ENCODE results near the gene INKA1. TPM values are rescaled to one million over a fixed set of nuclear protein-coding genes. Genes with fewer than 3 reads are reported as not detected.
"Not testable (repeated sequence)": the region's sequence is repeated elsewhere in the genome, so short reads cannot be mapped to it uniquely, and the experiment has no call there.

Gene INKA1
- total and polyA plus RNA-seq, 5 experiments from 2014 or later: 0.33 to 4.4 (median 1.8) TPM

GRCh38 chr3:49776101-49776500, 27.0 kb upstream of the INKA1 start:
- Mint-ChIP-seq H3K36me3 (peaks cover 0 to 56% (median 5%) of the 10 kb centered on the region in 3 donors), H3K4me1 (peaks cover 13 to 52% (median 43%) of the 10 kb centered on the region in 4 donors)
- not testable (repeated sequence) for ATAC-seq, H3K9me3 Mint-ChIP-seq, H3K27ac Mint-ChIP-seq, H3K4me3 Mint-ChIP-seq, DNase-seq, H3K27me3 Mint-ChIP-seq
- POLR2A ChIA-PET: interaction anchor here (1.1 kb wide), 1 partner anchor 10 kb away, joined by 3 read pairs; the partner anchor contains the start of gene IP6K1

GRCh38 chr3:49779358-49780079, 23.5 kb upstream of the INKA1 start:
- peaks cover 18 to 70% (median 49%) of the 10 kb centered on the region in 4 donors for H3K4me1 Mint-ChIP-seq
- H3K4me3 Mint-ChIP-seq: peak overlapping the region in 7 of 10 donors; percentile 8 to 57 (median 41)
- no peak for DNase-seq
- ATAC-seq: no peak
- peak overlapping the region; percentile 2 to 84 (median 61) for H3K27ac Mint-ChIP-seq
- POLR2A ChIA-PET: interaction anchor here (1.0 kb wide), 1 partner anchor 440 kb away, joined by 3 read pairs; the partner anchor contains the start of gene USP4
- H3K36me3 Mint-ChIP-seq: peaks cover 0 to 71% (median 5%) of the 10 kb centered on the region in 3 donors
- no peaks in the 10 kb centered on the region for H3K27me3 Mint-ChIP-seq
- no peaks in the 10 kb centered on the region for H3K9me3 Mint-ChIP-seq

- Mint-ChIP-seq H3K4me3 (peak overlapping the region in 7 of 10 donors; percentile 20 to 57 (median 50)), H3K27me3 (no peaks in the 10 kb centered on the region), H3K36me3 (peaks cover 0 to 68% (median 5%) of the 10 kb centered on the region in 3 donors), H3K9me3 (no peaks in the 10 kb centered on the region), H3K27ac (peak overlapping the region; percentile 22 to 84 (median 69)), H3K4me1 (peaks cover 18 to 72% (median 52%) of the 10 kb centered on the region in 4 donors)
- ATAC-seq: peak in 1 of 2 donors; percentile 22
- POLR2A ChIA-PET: interaction anchor here (0.5 to 1.0 kb wide), 2 partner anchors 303 to 441 kb away, joined by 3 read pairs; partner anchors contain the start of gene USP4
- DNase-seq: peak in 1 of 10 donors; percentile 13
These were observed 22.7 kb upstream of the INKA1 start for GRCh38 chr3:49780080-49780974.

- H3K9me3 Mint-ChIP-seq: not testable (repeated sequence)
- H3K36me3 Mint-ChIP-seq: peaks cover 0 to 64% (median 5%) of the 10 kb centered on the region in 3 donors
- POLR2A ChIA-PET: interaction anchor here (1.0 kb wide), 1 partner anchor 441 kb away, joined by 3 read pairs; the partner anchor contains the start of gene USP4
These were observed 22.1 kb upstream of the INKA1 start for GRCh38 chr3:49780975-49781365.

GRCh38 chr3:49781415-49782199, 21.5 kb upstream of the INKA1 start:
- Mint-ChIP-seq H3K27ac (peak overlapping the region in 4 of 10 donors; percentile 50 to 82 (median 56)), H3K4me1 (peaks cover 21 to 71% (median 51%) of the 10 kb centered on the region in 4 donors), H3K27me3 (no peaks in the 10 kb centered on the region), H3K9me3 (no peaks in the 10 kb centered on the region), H3K36me3 (peaks cover 0 to 59% (median 4%) of the 10 kb centered on the region in 3 donors), H3K4me3 (peak overlapping the region in 4 of 10 donors; percentile 2 to 56 (median 10))
- DNase-seq (no peak), ATAC-seq (no peak)
- POLR2A ChIA-PET: interaction anchor here (0.7 kb wide), 1 partner anchor 57 kb away, joined by 3 read pairs; no protein-coding TSS in a partner anchor

More at GRCh38 chr3:49780975-49781365, 22.1 kb upstream of the INKA1 start:
- ATAC-seq, H3K27me3 Mint-ChIP-seq, DNase-seq: not testable (repeated sequence)
- Mint-ChIP-seq H3K27ac (peak overlapping the region in 4 of 10 donors; percentile 12 to 60 (median 50)), H3K4me3 (peak overlapping the region in 4 of 10 donors; percentile 3 to 57 (median 30)), H3K4me1 (peaks cover 21 to 73% (median 51%) of the 10 kb centered on the region in 4 donors)

- not testable (repeated sequence) for ATAC-seq, DNase-seq, H3K9me3 Mint-ChIP-seq, H3K27me3 Mint-ChIP-seq
- Mint-ChIP-seq H3K4me1 (peaks cover 25 to 72% (median 55%) of the 10 kb centered on the region in 4 donors), H3K27ac (peak overlapping the region in 3 of 10 donors; percentile 15 to 67 (median 37)), H3K4me3 (peak overlapping the region in 3 of 10 donors; percentile 9 to 51 (median 45)), H3K36me3 (peaks cover 0 to 52% (median 0%) of the 10 kb centered on the region in 3 donors)
- POLR2A ChIA-PET: interaction anchor here (0.7 to 1.9 kb wide), 3 partner anchors 21 to 338 kb away, joined by 3 to 7 read pairs (median 4); partner anchors contain the start of gene INKA1
These were observed 20.8 kb upstream of the INKA1 start for GRCh38 chr3:49782277-49782676.

- POLR2A ChIA-PET: interaction anchor here (1.0 to 3.6 kb wide), 14 partner anchors 10 to 765 kb away, joined by 3 to 35 read pairs (median 4); partner anchors contain the start of genes AMIGO3, INKA1, RBM6 and UBA7
- peaks cover 0 to 27% (median 0%) of the 10 kb centered on the region in 3 donors for H3K36me3 Mint-ChIP-seq
- DNase-seq (peak in 2 of 10 donors; percentile 20 to 26), ATAC-seq (peak; percentile 33 to 50)
- H3K4me3 Mint-ChIP-seq: peak overlapping the region; percentile 86 to 96 (median 93)
- H3K4me1 Mint-ChIP-seq: peaks cover 20 to 56% (median 43%) of the 10 kb centered on the region in 4 donors
- peak overlapping the region; percentile 79 to 100 (median 99) for H3K27ac Mint-ChIP-seq
- no peaks in the 10 kb centered on the region for H3K27me3 Mint-ChIP-seq
- no peaks in the 10 kb centered on the region for H3K9me3 Mint-ChIP-seq
These were observed 17.3 kb upstream of the INKA1 start for GRCh38 chr3:49785565-49786356.

GRCh38 chr3:49786357-49787181, 16.5 kb upstream of the INKA1 start, which contains the start of gene IP6K1:
Gene IP6K1, minus strand, starts transcription at chr3:49786542. Its CDS starts 38,502 bp downstream, at chr3:49748040.
- ATAC-seq (peak; percentile 98), DNase-seq (peak; percentile 96 to 100 (median 99))
- POLR2A ChIA-PET: interaction anchor here (1.0 to 3.6 kb wide), 14 partner anchors 11 to 765 kb away, joined by 3 to 35 read pairs (median 4); partner anchors contain the start of genes AMIGO3, INKA1, RBM6 and UBA7
- Mint-ChIP-seq H3K9me3 (no peaks in the 10 kb centered on the region), H3K36me3 (peaks cover 0 to 19% (median 0%) of the 10 kb centered on the region in 3 donors), H3K4me1 (peaks cover 17 to 51% (median 35%) of the 10 kb centered on the region in 4 donors), H3K27me3 (no peaks in the 10 kb centered on the region), H3K4me3 (peak within 1 kb of the TSS; percentile 90 to 96 (median 94)), H3K27ac (peak within 1 kb of the TSS; percentile 97 to 100 (median 99))

- POLR2A ChIA-PET: interaction anchor here (1.2 to 3.6 kb wide), 7 partner anchors 17 to 153 kb away, joined by 3 to 35 read pairs (median 7); partner anchors contain the start of genes AMIGO3, INKA1, RBM6 and UBA7
These were observed 15.9 kb upstream of the INKA1 start for GRCh38 chr3:49787182-49787464.

GRCh38 chr3:49787536-49787935, 15.5 kb upstream of the INKA1 start:
- Mint-ChIP-seq H3K27me3 (no peaks in the 10 kb centered on the region), H3K9me3 (no peaks in the 10 kb centered on the region), H3K4me1 (peaks cover 17 to 45% (median 32%) of the 10 kb centered on the region in 4 donors), H3K36me3 (peaks cover 0 to 15% (median 0%) of the 10 kb centered on the region in 3 donors), H3K27ac (peak overlapping the region in 9 of 10 donors; percentile 20 to 100 (median 99)), H3K4me3 (peak overlapping the region in 9 of 10 donors; percentile 6 to 96 (median 93))
- DNase-seq (no peak), ATAC-seq (no peak)
- POLR2A ChIA-PET: interaction anchor here (1.1 to 3.6 kb wide), 4 partner anchors 17 to 152 kb away, joined by 5 to 35 read pairs (median 6); partner anchors contain the start of genes AMIGO3, INKA1 and RBM6

More at GRCh38 chr3:49787182-49787464, 15.9 kb upstream of the INKA1 start:
- Mint-ChIP-seq H3K27ac (peak overlapping the region; percentile 97 to 100 (median 99)), H3K27me3 (no peaks in the 10 kb centered on the region), H3K9me3 (no peaks in the 10 kb centered on the region), H3K4me1 (peaks cover 17 to 49% (median 34%) of the 10 kb centered on the region in 4 donors), H3K36me3 (peaks cover 0 to 19% (median 0%) of the 10 kb centered on the region in 3 donors), H3K4me3 (peak overlapping the region; percentile 90 to 96 (median 94))
- peak in 1 of 10 donors; percentile 25 for DNase-seq
- no peak for ATAC-seq

Measured in naive thymus-derived CD8-positive, alpha-beta T cell (primary cell).